Stomach (tissue), 9 donors: ENCODE measurements around the gene NPS. TPM values are rescaled to one million over a fixed set of nuclear protein-coding genes. Genes with fewer than 3 reads are reported as not detected.

Experiments used
- DNase-seq, 2 donors: peaks; one replicate each; pipeline versions ENCODE4 v3.0.0 to v3.0.0-alpha.2; 2013 to 2019
- H3K27ac ChIP-seq, 5 donors: fragments of 200-600 bp in 4 of 5; sonication (generic) in 4 of 5; one replicate each; pipeline ENCODE4 v1.5.1; 2013 to 2019; ENCODE audit warnings: mild to moderate bottlenecking in 1 of 5, moderate library complexity in 1 of 5
- H3K27me3 ChIP-seq, 3 donors: fragments of 200-600 bp; sonication (generic); one replicate each; pipeline ENCODE4 v1.5.1; 2017 to 2019; ENCODE audit warnings: mixed run types in 1 of 3
- H3K36me3 ChIP-seq, 4 donors: fragments of 200-600 bp; sonication (generic); 1 replicate in 3 of 4; 2 replicates in 1 of 4; pipeline ENCODE4 v1.5.1; 2016 to 2019
- H3K4me1 ChIP-seq, 4 donors: fragments of 200-600 bp; sonication (generic); one replicate each; pipeline ENCODE4 v1.5.1; 2016 to 2019
- H3K4me3 ChIP-seq, 4 donors: fragments of 200-600 bp; sonication (generic) in 3 of 4; one replicate each; pipeline ENCODE4 v1.5.1; 2016 to 2019; ENCODE audit warnings: mild to moderate bottlenecking in 1 of 4
- H3K9me3 ChIP-seq, 4 donors: fragments of 200-600 bp; sonication (generic); one replicate each; pipeline ENCODE4 v1.5.1; 2016 to 2019
- CTCF ChIP-seq, 7 experiments: fragments of 450-650 bp in 4 of 7; fragments of 200-600 bp in 3 of 7; sonication (generic) in 3 of 7; IDR thresholded peaks; one replicate each; pipeline ENCODE4 v1.5.1; 2016 to 2019; ENCODE audit warnings: antibody characterized with exemption in 7 of 7, control low read depth in 2 of 7, mild to moderate bottlenecking in 1 of 7
- EP300 ChIP-seq: sonication (generic); formaldehyde crosslinking; IDR thresholded peaks from one replicate; pipeline ENCODE4 v1.6.1; 2017; ENCODE audit warnings: antibody characterized with exemption
- POLR2A ChIP-seq, 4 donors: fragments of 450-650 bp; IDR thresholded peaks; one replicate each; pipeline ENCODE4 v1.6.1; 2016; ENCODE audit warnings: antibody characterized with exemption in 4 of 4, control low read depth in 2 of 4, mild to moderate bottlenecking in 1 of 4, moderate library complexity in 1 of 4
- POLR2AphosphoS5 ChIP-seq, 3 donors: sonication (generic); formaldehyde crosslinking; IDR thresholded peaks; one replicate each; pipeline ENCODE4 v1.6.1; 2016; ENCODE audit warnings: antibody characterized with exemption in 3 of 3
- WGBS, 5 donors: extraction: QIAGEN DNeasy Blood & Tissue Kit in 3 of 5; methylation state at CpG; one replicate each; pipeline versions ENCODE4 v1.1.5 to v1.1.7; 2013 to 2018; 5-methylcytosine and 5-hydroxymethylcytosine counted together
- intact Hi-C: fragments of 100-400 bp; cut with DNase I; formaldehyde crosslinking; loops from one replicate; pipeline ENCODE4 v1.15.1; 2023; ENCODE audit warnings: low total_unique reads
- polyA plus RNA-seq, 3 donors: library from polyadenylated mRNA; stranded (reverse); fragments of 200-250 nt; gene quantifications; one replicate each; pipeline ENCODE4 v1.2.3, GENCODE V29; 2013
- total RNA-seq, 5 donors: library from RNA; depleted of rRNA; stranded (reverse); fragments of >200 nt; gene quantifications; one replicate each; pipeline versions ENCODE4 v1.1.0 to v1.2.3, GENCODE V29; 2014 to 2016
- donor health status: healthy with polysubstance abuse.
- donor health status: Bipolar disorder and iron deficiency.
- donor health status: healthy.

Gene NPS
- total and polyA plus RNA-seq, 8 donors = not detected

- Histone ChIP-seq H3K27me3 (no peaks in the 10 kb centered on the region), H3K27ac (no peak overlapping the region), H3K9me3 (peaks cover 0 to 4% (median 0%) of the 10 kb centered on the region in 4 donors), H3K4me1 (peaks cover 0 to 8% (median 3%) of the 10 kb centered on the region in 4 donors), H3K4me3 (no peak overlapping the region), H3K36me3 (no peaks in the 10 kb centered on the region)
- intact Hi-C loops = no loop called here
- TF ChIP-seq EP300 (no peak), CTCF (IDR thresholded peaks at IDR 0.05) (no peak), POLR2A (IDR thresholded peaks at IDR 0.05) (no peak), POLR2AphosphoS5 (IDR thresholded peaks at IDR 0.05) (no peak)
- 68 to 74% (median 72%) methylated on average over 8 of the region's 8 CpGs for WGBS, 5 donors
- DNase-seq = no peak
Observed at GRCh38 chr10:127577376-127578258, 28.5 kb downstream of the NPS start.

- Histone ChIP-seq H3K4me1 (peaks cover 0 to 8% (median 3%) of the 10 kb centered on the region in 4 donors), H3K9me3 (no peaks in the 10 kb centered on the region), H3K36me3 (no peaks in the 10 kb centered on the region), H3K27ac (no peak overlapping the region), H3K27me3 (no peaks in the 10 kb centered on the region), H3K4me3 (no peak overlapping the region)
- WGBS, 5 donors = 60 to 69% (median 64%) methylated on average over 10 of the region's 10 CpGs
- TF ChIP-seq POLR2A (IDR thresholded peaks at IDR 0.05) (no peak), POLR2AphosphoS5 (IDR thresholded peaks at IDR 0.05) (no peak), CTCF (IDR thresholded peaks at IDR 0.05) (no peak), EP300 (no peak)
- intact Hi-C loops = no loop called here
- no peak for DNase-seq
Observed at GRCh38 chr10:127578259-127578960, 29.3 kb downstream of the NPS start.

GRCh38 chr10:127578961-127579305 is 29.8 kb downstream of the NPS start:
- DNase-seq = no peak
- TF ChIP-seq EP300 = no peak
- 80 to 91% (median 88%) methylated on average over 5 to 7 of the region's 7 CpGs for WGBS, 5 donors
- no peaks in the 10 kb centered on the region for H3K9me3 ChIP-seq
- intact Hi-C loops = no loop called here
- peaks cover 0 to 8% (median 3%) of the 10 kb centered on the region in 4 donors for H3K4me1 ChIP-seq
- H3K27ac ChIP-seq = no peak overlapping the region
- no peaks in the 10 kb centered on the region for H3K27me3 ChIP-seq
- no peaks in the 10 kb centered on the region for H3K36me3 ChIP-seq
- no peak overlapping the region for H3K4me3 ChIP-seq

GRCh38 chr10:127579640-127580039 is 30.5 kb downstream of the NPS start:
- WGBS, 5 donors = 15 to 39% (median 27%) methylated on average over 2 of the region's 2 CpGs

More at GRCh38 chr10:127579640-127580039, 30.5 kb downstream of the NPS start:
- peaks cover 0 to 8% (median 3%) of the 10 kb centered on the region in 4 donors for H3K4me1 ChIP-seq
- TF ChIP-seq POLR2AphosphoS5 (IDR thresholded peaks at IDR 0.05) (no peak), CTCF (IDR thresholded peaks at IDR 0.05) (no peak)
- no peaks in the 10 kb centered on the region for H3K36me3 ChIP-seq
- no peak overlapping the region for H3K4me3 ChIP-seq
- no peaks in the 10 kb centered on the region for H3K9me3 ChIP-seq
- no peak for DNase-seq
- intact Hi-C loops = no loop called here
- no peaks in the 10 kb centered on the region for H3K27me3 ChIP-seq
- no peak overlapping the region for H3K27ac ChIP-seq
